ENCODE results near the gene ZMAT5. TPM values are rescaled to one million over a fixed set of nuclear protein-coding genes. Genes with fewer than 3 reads are reported as not detected.
A peak's percentile ranks its signal among the peaks of the same experiment; 100 is the strongest.

ZMAT5 gene
- total RNA-seq, 1 donor from 2014 or later: 18.8 TPM

GRCh38 chr22:29701155-29701999, 65.4 kb downstream of the ZMAT5 start:
- Mint-ChIP-seq H3K36me3 (ENCODE audit: low read depth) (peaks cover 4% of the 10 kb centered on the region), H3K27me3 (ENCODE audit: low read depth) (peaks cover 8% of the 10 kb centered on the region), H3K4me3 (ENCODE audit: unreplicated experiment) (no peak overlapping the region), H3K4me1 (ENCODE audit: low read depth) (no peaks in the 10 kb centered on the region), H3K27ac (ENCODE audit: unreplicated experiment) (no peak overlapping the region), H3K9me3 (ENCODE audit: low read depth) (no peaks in the 10 kb centered on the region)
- TF ChIP-seq, protein P1, sequence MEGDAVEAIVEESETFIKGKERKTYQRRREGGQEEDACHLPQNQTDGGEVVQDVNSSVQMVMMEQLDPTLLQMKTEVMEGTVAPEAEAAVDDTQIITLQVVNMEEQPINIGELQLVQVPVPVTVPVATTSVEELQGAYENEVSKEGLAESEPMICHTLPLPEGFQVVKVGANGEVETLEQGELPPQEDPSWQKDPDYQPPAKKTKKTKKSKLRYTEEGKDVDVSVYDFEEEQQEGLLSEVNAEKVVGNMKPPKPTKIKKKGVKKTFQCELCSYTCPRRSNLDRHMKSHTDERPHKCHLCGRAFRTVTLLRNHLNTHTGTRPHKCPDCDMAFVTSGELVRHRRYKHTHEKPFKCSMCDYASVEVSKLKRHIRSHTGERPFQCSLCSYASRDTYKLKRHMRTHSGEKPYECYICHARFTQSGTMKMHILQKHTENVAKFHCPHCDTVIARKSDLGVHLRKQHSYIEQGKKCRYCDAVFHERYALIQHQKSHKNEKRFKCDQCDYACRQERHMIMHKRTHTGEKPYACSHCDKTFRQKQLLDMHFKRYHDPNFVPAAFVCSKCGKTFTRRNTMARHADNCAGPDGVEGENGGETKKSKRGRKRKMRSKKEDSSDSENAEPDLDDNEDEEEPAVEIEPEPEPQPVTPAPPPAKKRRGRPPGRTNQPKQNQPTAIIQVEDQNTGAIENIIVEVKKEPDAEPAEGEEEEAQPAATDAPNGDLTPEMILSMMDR (IDR thresholded peaks at IDR 0.05): peak; percentile 47
- DNase-seq (ENCODE audit: low spot score): no peak

GRCh38 chr22:29700900-29701154, 66.0 kb downstream of the ZMAT5 start:
- H3K27me3 Mint-ChIP-seq (ENCODE audit: low read depth): peaks cover 8% of the 10 kb centered on the region
- no peak overlapping the region for H3K27ac Mint-ChIP-seq (ENCODE audit: unreplicated experiment)
- TF ChIP-seq, protein P1 (IDR thresholded peaks at IDR 0.05): no peak
- H3K9me3 Mint-ChIP-seq (ENCODE audit: low read depth): no peaks in the 10 kb centered on the region
- H3K36me3 Mint-ChIP-seq (ENCODE audit: low read depth): peaks cover 6% of the 10 kb centered on the region
- DNase-seq (ENCODE audit: low spot score): no peak
- no peaks in the 10 kb centered on the region for H3K4me1 Mint-ChIP-seq (ENCODE audit: low read depth)
- no peak overlapping the region for H3K4me3 Mint-ChIP-seq (ENCODE audit: unreplicated experiment)

- TF ChIP-seq, protein P1 (IDR thresholded peaks at IDR 0.05): no peak
- no peak overlapping the region for H3K27ac Mint-ChIP-seq (ENCODE audit: unreplicated experiment)
- no peak for DNase-seq (ENCODE audit: low spot score)
Measured at GRCh38 chr22:29700206-29700899, 66.5 kb downstream of the ZMAT5 start.

GRCh38 chr22:29697853-29698598, 68.8 kb downstream of the ZMAT5 start:
- DNase-seq (ENCODE audit: low spot score): no peak
- TF ChIP-seq, protein P1 (IDR thresholded peaks at IDR 0.05): no peak
- Mint-ChIP-seq H3K36me3 (ENCODE audit: low read depth) (peaks cover 16% of the 10 kb centered on the region), H3K4me1 (ENCODE audit: low read depth) (no peaks in the 10 kb centered on the region), H3K9me3 (ENCODE audit: low read depth) (no peaks in the 10 kb centered on the region), H3K4me3 (ENCODE audit: unreplicated experiment) (no peak overlapping the region), H3K27me3 (ENCODE audit: low read depth) (peaks cover 5% of the 10 kb centered on the region), H3K27ac (ENCODE audit: unreplicated experiment) (no peak overlapping the region)

More at GRCh38 chr22:29700206-29700899, 66.5 kb downstream of the ZMAT5 start:
- no peak overlapping the region for H3K4me3 Mint-ChIP-seq (ENCODE audit: unreplicated experiment)
- H3K27me3 Mint-ChIP-seq (ENCODE audit: low read depth): peaks cover 8% of the 10 kb centered on the region
- H3K4me1 Mint-ChIP-seq (ENCODE audit: low read depth): no peaks in the 10 kb centered on the region
- peaks cover 10% of the 10 kb centered on the region for H3K36me3 Mint-ChIP-seq (ENCODE audit: low read depth)
- no peaks in the 10 kb centered on the region for H3K9me3 Mint-ChIP-seq (ENCODE audit: low read depth)
